B cell (primary cell): ENCODE measurements around the gene FALEC. TPM values are rescaled to one million over a fixed set of nuclear protein-coding genes. Genes with fewer than 3 reads are reported as not detected.

Experiments used
- ATAC-seq: fragments of 200-7000 bp; cut with Tn5 transposase; one replicate; pipeline ENCODE4 v1.10.0; 2021; ENCODE audit warnings: low read depth, mild to moderate bottlenecking, moderate number of reproducible peaks, moderate library complexity
- CTCF ChIA-PET: fragments of 350-600 bp; sonication (Branson Sonifier 250); formaldehyde crosslinking; loops from one replicate; lab custom pipeline; 2021; ENCODE audit warnings: antibody characterized with exemption, inconsistent platforms; lab: Charles Lee
- POLR2A ChIA-PET: fragments of 350-600 bp; sonication (Branson Sonifier 250); formaldehyde crosslinking; loops from one replicate; lab custom pipeline; 2021; ENCODE audit warnings: antibody characterized with exemption; lab: Charles Lee
- DNase-seq: peaks from one replicate; pipeline ENCODE4 v3.0.0; 2013
- H2AFZ ChIP-seq: 2 replicates; pipeline ENCODE4 v1.6.1; 2012; ENCODE audit warnings: mild to moderate bottlenecking, low read depth, low read length; ENCODE audit not compliant: insufficient read depth, poor library complexity, severe bottlenecking
- H3K27ac ChIP-seq, 2 donors: 1 replicate in 1 of 2; 2 replicates in 1 of 2; pipeline ENCODE4 v1.5.1; 2012 to 2013; ENCODE audit warnings: low read length in 2 of 2, mild to moderate bottlenecking in 2 of 2, moderate library complexity in 1 of 2
- H3K27me3 ChIP-seq, 4 experiments: fragments of 200-600 bp in 1 of 4; sonication (generic) in 1 of 4; replicated peaks in 1 of 4; 1 replicate in 2 of 4; 2 replicates in 2 of 4; pipeline versions ENCODE4 v1.6.1 to v1.7.0; 2013 to 2016; ENCODE audit warnings: low read length in 3 of 4, mild to moderate bottlenecking in 2 of 4, mixed read lengths in 1 of 4, moderate library complexity in 1 of 4; ENCODE audit not compliant: insufficient read depth in 4 of 4, control insufficient read depth in 3 of 4; ENCODE audit errors: control extremely low read depth in 1 of 4
- H3K36me3 ChIP-seq, 2 experiments: replicated peaks in 1 of 2; 1 replicate in 1 of 2; 2 replicates in 1 of 2; pipeline versions ENCODE4 v1.6.1 to v1.7.1; 2013; ENCODE audit warnings: low read length in 1 of 2; ENCODE audit not compliant: insufficient read depth in 2 of 2, control insufficient read depth in 1 of 2; ENCODE audit errors: control extremely low read depth in 1 of 2, extremely low read depth in 1 of 2
- H3K4me1 ChIP-seq, 2 donors: fragments of 200-600 bp in 1 of 2; sonication (generic) in 1 of 2; 1 replicate in 1 of 2; 2 replicates in 1 of 2; pipeline versions ENCODE4 v1.5.1 to v1.6.1; 2013 to 2017; ENCODE audit warnings: low read length in 2 of 2; ENCODE audit not compliant: control insufficient read depth in 2 of 2, insufficient read depth in 2 of 2
- H3K4me2 ChIP-seq: replicated peaks from 2 replicates; pipeline ENCODE3; 2012; ENCODE audit warnings: mild to moderate bottlenecking, low read depth, low read length; ENCODE audit not compliant: poor library complexity, severe bottlenecking
- H3K4me3 ChIP-seq, 5 experiments: fragments of 200-600 bp in 1 of 5; sonication (generic) in 1 of 5; 1 replicate in 3 of 5; 2 replicates in 2 of 5; pipeline versions ENCODE4 v1.5.1 to v1.7.0; 2011 to 2016; ENCODE audit warnings: low read length in 4 of 5, mild to moderate bottlenecking in 4 of 5, low read depth in 2 of 5, control low read depth in 1 of 5, moderate library complexity in 1 of 5; ENCODE audit not compliant: insufficient read depth in 1 of 5; ENCODE audit errors: control extremely low read depth in 1 of 5, extremely low read depth in 1 of 5
- H3K79me2 ChIP-seq: fragments of 200-600 bp; sonication (generic); one replicate; pipeline ENCODE4 v1.6.0; 2016; ENCODE audit warnings: low read length; ENCODE audit not compliant: control insufficient read depth, insufficient read depth
- H3K9ac ChIP-seq: fragments of 200-600 bp; sonication (generic); 2 replicates; pipeline ENCODE4 v1.6.1; 2017; ENCODE audit warnings: mild to moderate bottlenecking, low read length, moderate library complexity
- H3K9me3 ChIP-seq, 3 donors: one replicate each; pipeline versions ENCODE4 v1.6.1 to v1.7.1; 2013; ENCODE audit warnings: low read length in 2 of 3; ENCODE audit not compliant: control insufficient read depth in 2 of 3, insufficient read depth in 1 of 3; ENCODE audit errors: control extremely low read depth in 1 of 3
- H4K20me1 ChIP-seq: 2 replicates; pipeline ENCODE4 v1.6.0; 2012; ENCODE audit warnings: mild to moderate bottlenecking, low read length; ENCODE audit not compliant: insufficient read depth, control insufficient read depth, poor library complexity, severe bottlenecking
- H3K27ac Mint-ChIP-seq: one replicate; pipeline ENCODE4 v1.8.0; 2021; ENCODE audit warnings: mixed read lengths
- H3K27me3 Mint-ChIP-seq: one replicate; pipeline ENCODE4 v1.8.0; 2021; ENCODE audit warnings: mixed read lengths
- H3K4me1 Mint-ChIP-seq: one replicate; pipeline ENCODE4 v1.8.0; 2021; ENCODE audit warnings: mixed read lengths
- H3K4me3 Mint-ChIP-seq: one replicate; pipeline ENCODE4 v1.8.0; 2021; ENCODE audit warnings: mixed read lengths
- H3K9me3 Mint-ChIP-seq: one replicate; pipeline ENCODE4 v1.8.0; 2022; ENCODE audit warnings: mixed read lengths; ENCODE audit not compliant: insufficient read depth
- CTCF ChIP-seq: fragments of 200-600 bp; IDR thresholded peaks from one replicate; pipeline ENCODE4 v1.8.0; 2022; ENCODE audit warnings: antibody characterized with exemption, mild to moderate bottlenecking
- EZH2 ChIP-seq: IDR thresholded peaks from 2 replicates; pipeline ENCODE4 v1.6.1; 2012; ENCODE audit warnings: borderline replicate concordance, low read depth, mild to moderate bottlenecking, moderate library complexity, low read length; ENCODE audit not compliant: insufficient read depth, poor library complexity, severe bottlenecking
- WGBS: methylation state at CpG from one replicate; pipeline ENCODE4 v1.1.5; 2013; ENCODE audit warnings: missing lambda C conversion rate; ENCODE audit not compliant: insufficient coverage; 5-methylcytosine and 5-hydroxymethylcytosine counted together
- intact Hi-C: fragments of 100-400 bp; cut with micrococcal nuclease; formaldehyde crosslinking; loops from one replicate; pipeline ENCODE4 v1.10.0; 2022
- polyA plus RNA-seq: library from polyadenylated mRNA; depleted of rRNA; stranded (reverse); fragments of >200 nt; gene quantifications from 2 replicates; pipeline ENCODE4 v1.2.3, GENCODE V29; 2012
- total RNA-seq, 2 donors: library from RNA; stranded (reverse); fragments of 120-200 nt in 1 of 2; gene quantifications; 1 replicate in 1 of 2; 2 replicates in 1 of 2; pipeline versions ENCODE4 v1.2.3 to v1.2.4, GENCODE V29; 2013 to 2022

The FALEC gene
- total and polyA plus RNA-seq, 2 donors (not counting 1 experiment from before 2014, with no cell fraction given): 1.1 to 2.6 TPM

GRCh38 chr1:150498342-150498741, 17.2 kb upstream of the FALEC start:
- Histone ChIP-seq H3K4me3 (no peak overlapping the region), H3K79me2 (no peaks in the 10 kb centered on the region), H3K4me2 (no peak overlapping the region), H3K36me3 (peaks cover 2 to 41% of the 10 kb centered on the region in 2 experiments), H3K4me1 (no peaks in the 10 kb centered on the region), H3K27ac (no peak overlapping the region), H3K9ac (no peak overlapping the region), H4K20me1 (no peaks in the 10 kb centered on the region), H3K27me3 (no peaks in the 10 kb centered on the region), H2AFZ (no peak overlapping the region), H3K9me3 (no peaks in the 10 kb centered on the region)
- no peak overlapping the region for H3K4me3 Mint-ChIP-seq
- no peaks in the 10 kb centered on the region for H3K4me1 Mint-ChIP-seq
- H3K27ac Mint-ChIP-seq: no peak overlapping the region
- no peak for ATAC-seq
- TF ChIP-seq EZH2: no peak
- no peak for TF ChIP-seq CTCF
- ChIA-PET CTCF (interaction anchor here (1.3 kb wide), 1 partner anchor 35 kb away, joined by 5 read pairs; no protein-coding TSS in a partner anchor), POLR2A (interaction anchor here (1.3 to 1.8 kb wide), 2 partner anchors 9 to 11 kb away, joined by 3 to 4 read pairs; partner anchors contain the start of gene TARS2)
- no peak for DNase-seq
- H3K27me3 Mint-ChIP-seq: no peaks in the 10 kb centered on the region
- H3K9me3 Mint-ChIP-seq: no peaks in the 10 kb centered on the region
- intact Hi-C loops: no loop called here
- 98% methylated on average over 10 of the region's 10 CpGs for WGBS

GRCh38 chr1:150505431-150505830, 10.1 kb upstream of the FALEC start:
- Histone ChIP-seq H3K36me3 (peaks cover 8 to 39% of the 10 kb centered on the region in 2 experiments), H3K4me1 (no peaks in the 10 kb centered on the region), H3K4me3 (no peak overlapping the region), H4K20me1 (no peaks in the 10 kb centered on the region), H3K9me3 (no peaks in the 10 kb centered on the region), H3K27ac (no peak overlapping the region), H3K9ac (no peak overlapping the region), H3K4me2 (no peak overlapping the region), H3K79me2 (no peaks in the 10 kb centered on the region), H2AFZ (no peak overlapping the region), H3K27me3 (no peaks in the 10 kb centered on the region)
- DNase-seq: no peak
- Mint-ChIP-seq H3K27ac (no peak overlapping the region), H3K27me3 (no peaks in the 10 kb centered on the region), H3K4me3 (no peak overlapping the region), H3K4me1 (no peaks in the 10 kb centered on the region), H3K9me3 (no peaks in the 10 kb centered on the region)
- ATAC-seq: no peak
- ChIA-PET CTCF (no interaction called here), POLR2A (interaction anchor here (0.6 kb wide), 1 partner anchor 100 kb away, joined by 3 read pairs; no protein-coding TSS in a partner anchor)
- TF ChIP-seq CTCF (no peak), EZH2 (no peak)
- 96% methylated on average over 4 of the region's 6 CpGs for WGBS
- intact Hi-C loops: no loop called here
